Muscle layer of colon (tissue), 2 donors: ENCODE results near the gene P2RX2.

Source experiments
- H3K27ac ChIP-seq: one replicate; pipeline ENCODE4 v1.7.0; 2013; ENCODE audit warnings: low read depth, mild to moderate bottlenecking, low read length, moderate library complexity
- H3K27me3 ChIP-seq, 2 donors: one replicate each; pipeline ENCODE4 v1.7.0; 2013; ENCODE audit warnings: low read length in 2 of 2, mild to moderate bottlenecking in 2 of 2; ENCODE audit not compliant: insufficient read depth in 2 of 2, control insufficient read depth in 1 of 2
- H3K36me3 ChIP-seq: one replicate; pipeline ENCODE4 v1.7.0; 2013; ENCODE audit warnings: mild to moderate bottlenecking, low read length; ENCODE audit not compliant: insufficient read depth
- H3K4me1 ChIP-seq: one replicate; pipeline ENCODE4 v1.7.0; 2013; ENCODE audit warnings: mild to moderate bottlenecking, low read length; ENCODE audit not compliant: insufficient read depth
- H3K4me3 ChIP-seq, 2 donors: one replicate each; pipeline ENCODE4 v1.7.0; 2013; ENCODE audit warnings: low read length in 2 of 2, low read depth in 1 of 2, mild to moderate bottlenecking in 1 of 2, moderate library complexity in 1 of 2
- H3K9ac ChIP-seq: one replicate; pipeline ENCODE4 v1.7.0; 2013; ENCODE audit warnings: low read length
- H3K9me3 ChIP-seq: one replicate; pipeline ENCODE4 v1.7.0; 2013; ENCODE audit warnings: mild to moderate bottlenecking, low read length
- donor health status: abdominal sarcoma.
- donor health status: Adenocarcinoma of cecum.

Gene P2RX2

GRCh38 chr12:132585177-132585576 is 33.4 kb upstream of the P2RX2 start:
- Histone ChIP-seq H3K36me3 (no peaks in the 10 kb centered on the region), H3K27ac (no peak overlapping the region), H3K27me3 (no peaks in the 10 kb centered on the region), H3K9ac (no peak overlapping the region), H3K9me3 (no peaks in the 10 kb centered on the region), H3K4me3 (no peak overlapping the region), H3K4me1 (no peaks in the 10 kb centered on the region)

GRCh38 chr12:132586929-132587328 is 31.6 kb upstream of the P2RX2 start:
- H3K27ac ChIP-seq, result no peak overlapping the region
- no peaks in the 10 kb centered on the region for H3K9me3 ChIP-seq
- no peak overlapping the region for H3K9ac ChIP-seq
- H3K27me3 ChIP-seq, result no peaks in the 10 kb centered on the region
- no peak overlapping the region for H3K4me3 ChIP-seq
- H3K36me3 ChIP-seq, result no peaks in the 10 kb centered on the region
- no peaks in the 10 kb centered on the region for H3K4me1 ChIP-seq

GRCh38 chr12:132587781-132588180 is 30.8 kb upstream of the P2RX2 start:
- no peak overlapping the region for H3K27ac ChIP-seq
- H3K27me3 ChIP-seq, result no peaks in the 10 kb centered on the region
- no peak overlapping the region for H3K9ac ChIP-seq
- no peak overlapping the region for H3K4me3 ChIP-seq
- no peaks in the 10 kb centered on the region for H3K9me3 ChIP-seq
- H3K36me3 ChIP-seq, result no peaks in the 10 kb centered on the region
- no peaks in the 10 kb centered on the region for H3K4me1 ChIP-seq

GRCh38 chr12:132588319-132588718 is 30.3 kb upstream of the P2RX2 start:
- no peaks in the 10 kb centered on the region for H3K27me3 ChIP-seq
- H3K36me3 ChIP-seq, result no peaks in the 10 kb centered on the region
- no peak overlapping the region for H3K9ac ChIP-seq

GRCh38 chr12:132588821-132589669 is 29.5 kb upstream of the P2RX2 start:
- H3K9ac ChIP-seq, result no peak overlapping the region
- H3K27me3 ChIP-seq, result no peaks in the 10 kb centered on the region
- no peak overlapping the region for H3K4me3 ChIP-seq
- H3K36me3 ChIP-seq, result no peaks in the 10 kb centered on the region
- H3K9me3 ChIP-seq, result no peaks in the 10 kb centered on the region
- no peaks in the 10 kb centered on the region for H3K4me1 ChIP-seq
- no peak overlapping the region for H3K27ac ChIP-seq

More at GRCh38 chr12:132588319-132588718, 30.3 kb upstream of the P2RX2 start:
- Histone ChIP-seq H3K27ac (no peak overlapping the region), H3K4me3 (no peak overlapping the region), H3K9me3 (no peaks in the 10 kb centered on the region), H3K4me1 (no peaks in the 10 kb centered on the region)

GRCh38 chr12:132591107-132591935 is 27.3 kb upstream of the P2RX2 start:
- H3K4me1 ChIP-seq, result no peaks in the 10 kb centered on the region
- H3K9me3 ChIP-seq, result no peaks in the 10 kb centered on the region
- H3K36me3 ChIP-seq, result no peaks in the 10 kb centered on the region
- H3K27me3 ChIP-seq, result no peaks in the 10 kb centered on the region
- H3K9ac ChIP-seq, result no peak overlapping the region
- no peak overlapping the region for H3K4me3 ChIP-seq
- no peak overlapping the region for H3K27ac ChIP-seq

GRCh38 chr12:132592282-132592970 is 26.1 kb upstream of the P2RX2 start:
- Histone ChIP-seq H3K9ac (no peak overlapping the region), H3K27me3 (no peaks in the 10 kb centered on the region), H3K27ac (no peak overlapping the region), H3K9me3 (no peaks in the 10 kb centered on the region), H3K4me1 (peaks cover 3% of the 10 kb centered on the region), H3K4me3 (no peak overlapping the region), H3K36me3 (no peaks in the 10 kb centered on the region)

- Histone ChIP-seq H3K36me3 (no peaks in the 10 kb centered on the region), H3K27me3 (no peaks in the 10 kb centered on the region), H3K27ac (no peak overlapping the region), H3K9ac (no peak overlapping the region), H3K4me3 (no peak overlapping the region), H3K4me1 (peaks cover 6% of the 10 kb centered on the region), H3K9me3 (no peaks in the 10 kb centered on the region)
These were observed 25.5 kb upstream of the P2RX2 start for GRCh38 chr12:132593071-132593470.

GRCh38 chr12:132593521-132593920 is 25.1 kb upstream of the P2RX2 start:
- no peaks in the 10 kb centered on the region for H3K36me3 ChIP-seq
- no peaks in the 10 kb centered on the region for H3K27me3 ChIP-seq
- H3K4me1 ChIP-seq, result peaks cover 6% of the 10 kb centered on the region
- H3K4me3 ChIP-seq, result no peak overlapping the region
- no peaks in the 10 kb centered on the region for H3K9me3 ChIP-seq
- H3K27ac ChIP-seq, result no peak overlapping the region
- H3K9ac ChIP-seq, result no peak overlapping the region

GRCh38 chr12:132593938-132594358 is 24.6 kb upstream of the P2RX2 start:
- H3K27me3 ChIP-seq, result no peaks in the 10 kb centered on the region
- no peaks in the 10 kb centered on the region for H3K36me3 ChIP-seq
- H3K9ac ChIP-seq, result no peak overlapping the region
- no peak overlapping the region for H3K27ac ChIP-seq
- peaks cover 6% of the 10 kb centered on the region for H3K4me1 ChIP-seq
- no peak overlapping the region for H3K4me3 ChIP-seq
- H3K9me3 ChIP-seq, result no peaks in the 10 kb centered on the region

- Histone ChIP-seq H3K9me3 (no peaks in the 10 kb centered on the region), H3K27me3 (no peaks in the 10 kb centered on the region), H3K36me3 (no peaks in the 10 kb centered on the region), H3K4me1 (peaks cover 9% of the 10 kb centered on the region), H3K9ac (no peak overlapping the region), H3K4me3 (no peak overlapping the region), H3K27ac (no peak overlapping the region)
These were observed 23.4 kb upstream of the P2RX2 start for GRCh38 chr12:132595183-132595582.
